Measurements from ENCODE around the gene DLGAP4. TPM values are rescaled to one million over a fixed set of nuclear protein-coding genes. Genes with fewer than 3 reads are reported as not detected.

The DLGAP4 gene
- total and polyA plus RNA-seq, 2 of the 13 experiments (the other 11 are each of a cell fraction or from before 2014, with no cell fraction given) = 15.2 to 26.7 TPM

DNA sequence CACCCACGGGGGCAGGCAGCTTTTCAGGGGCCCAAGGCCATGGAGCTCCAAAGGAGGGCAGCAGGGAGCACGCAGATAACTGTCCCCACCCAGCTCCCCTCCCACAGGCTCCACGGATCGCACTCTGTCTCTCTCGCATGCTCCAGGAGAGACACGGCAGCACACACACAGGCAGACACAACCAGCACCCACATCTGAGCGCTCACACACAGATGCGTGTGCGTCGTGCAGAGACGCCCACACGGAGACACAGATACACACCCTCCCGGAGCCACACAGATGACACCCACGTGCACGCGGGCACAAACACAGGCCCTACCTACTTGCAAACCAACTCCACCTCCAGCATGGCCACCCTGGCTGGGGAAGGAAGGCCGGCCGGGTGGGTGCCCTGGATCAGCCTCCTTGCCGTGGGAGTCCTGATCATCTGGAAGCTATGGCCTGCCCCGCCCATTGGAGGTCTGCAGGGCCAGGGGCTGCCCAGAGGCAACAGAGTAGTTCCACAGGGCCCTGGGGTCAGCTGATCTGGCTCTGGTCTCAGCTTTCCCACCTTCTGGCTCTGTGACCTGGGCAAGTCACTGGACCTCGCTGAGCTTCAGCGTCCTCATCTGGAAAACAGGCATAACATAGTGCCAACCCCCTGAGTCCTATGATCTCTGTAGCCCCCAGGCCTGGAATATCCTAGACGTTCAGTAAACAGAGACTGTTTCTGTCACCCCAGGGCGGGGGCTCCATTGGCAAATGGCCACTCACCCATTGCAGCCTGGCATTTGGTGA, 38.3 kb upstream of the DLGAP4 start:
- peaks cover 7 to 54% of the 10 kb centered on the region in 2 experiments for H3K27me3 ChIP-seq (ENCODE audit: control insufficient read depth in 1 of 2, insufficient read depth in 2 of 2, low read length in 2 of 2)
- H2AFZ ChIP-seq (ENCODE audit: low read length) = peak overlapping the region; percentile 17
- ATAC-seq (peak; percentile 45), FAIRE-seq (no peak), DNase-seq (ENCODE audit: low spot score) (no peak)
- WGBS (ENCODE audit: low lambda C conversion rate) = 33% methylated on average over 23 of the region's 24 CpGs
- in situ Hi-C loops (cut with HindIII; ENCODE audit: extremely low pct_ligation_motif_present, low pct_unique_long_range_greater_than_20kb) = no loop called here
- CTCF ChIA-PET (ENCODE audit: low intra/inter-chr PET ratio, low total read pairs) = no interaction called here
- H3K4me1 ChIP-seq (ENCODE audit: insufficient read depth, low read length) = peaks cover 40% of the 10 kb centered on the region
- no peak overlapping the region for H3K9ac ChIP-seq (ENCODE audit: insufficient read depth, low read depth, low read length)
- BruUV-seq (replicated peaks) = no TSS peak
- no peaks in the 10 kb centered on the region for H3K36me3 ChIP-seq (replicated peaks in 1 of 2; ENCODE audit: control insufficient read depth in 1 of 2, insufficient read depth in 2 of 2, low read length in 2 of 2)
- no peaks in the 10 kb centered on the region for H4K20me1 ChIP-seq (ENCODE audit: insufficient read depth, low read length)
- H3K4me2 ChIP-seq (ENCODE audit: low read depth, low read length) = peak overlapping the region; percentile 57
- H3K27ac ChIP-seq (ENCODE audit: extremely low read length, insufficient read depth, low read length) = no peak overlapping the region
- peak overlapping the region in 2 of 3 experiments; percentile 40 to 51; a peak in 4 of 6 replicates for H3K4me3 ChIP-seq (replicated peaks in 1 of 3; ENCODE audit: insufficient read depth in 1 of 3, low read depth in 2 of 3, low read length in 3 of 3)
- POLR2A ChIA-PET = interaction anchor here (1.0 to 2.4 kb wide), 3 partner anchors 10 to 32 kb away, joined by 3 to 12 read pairs (median 6); partner anchors contain the start of gene AAR2
- no peaks in the 10 kb centered on the region for H3K9me3 ChIP-seq (ENCODE audit: low read length)
- H3K79me2 ChIP-seq (ENCODE audit: insufficient read depth, low read length) = peaks cover 3% of the 10 kb centered on the region
- intact Hi-C loops (cut with micrococcal nuclease; ENCODE audit: unreplicated experiment) = no loop called here
- no peak for TF ChIP-seq ATRX (CRISPR knock-in tag; IDR thresholded peaks at IDR 0.05; ENCODE audit: borderline replicate concordance)
- TF ChIP-seq RAD21 (CRISPR knock-in tag; IDR thresholded peaks at IDR 0.05) = no peak
- TF ChIP-seq MTA1 (CRISPR knock-in tag; IDR thresholded peaks at IDR 0.05; ENCODE audit: borderline replicate concordance) = peak; percentile 29; the same call in 1 of the 2 replicates
- TF ChIP-seq TBX3 (IDR thresholded peaks at IDR 0.05; ENCODE audit: borderline replicate concordance) = no peak
- TF ChIP-seq, protein P1, sequence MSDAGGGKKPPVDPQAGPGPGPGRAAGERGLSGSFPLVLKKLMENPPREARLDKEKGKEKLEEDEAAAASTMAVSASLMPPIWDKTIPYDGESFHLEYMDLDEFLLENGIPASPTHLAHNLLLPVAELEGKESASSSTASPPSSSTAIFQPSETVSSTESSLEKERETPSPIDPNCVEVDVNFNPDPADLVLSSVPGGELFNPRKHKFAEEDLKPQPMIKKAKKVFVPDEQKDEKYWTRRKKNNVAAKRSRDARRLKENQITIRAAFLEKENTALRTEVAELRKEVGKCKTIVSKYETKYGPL (CRISPR knock-in tag; IDR thresholded peaks at IDR 0.05) = no peak
- TF ChIP-seq, protein P2, sequence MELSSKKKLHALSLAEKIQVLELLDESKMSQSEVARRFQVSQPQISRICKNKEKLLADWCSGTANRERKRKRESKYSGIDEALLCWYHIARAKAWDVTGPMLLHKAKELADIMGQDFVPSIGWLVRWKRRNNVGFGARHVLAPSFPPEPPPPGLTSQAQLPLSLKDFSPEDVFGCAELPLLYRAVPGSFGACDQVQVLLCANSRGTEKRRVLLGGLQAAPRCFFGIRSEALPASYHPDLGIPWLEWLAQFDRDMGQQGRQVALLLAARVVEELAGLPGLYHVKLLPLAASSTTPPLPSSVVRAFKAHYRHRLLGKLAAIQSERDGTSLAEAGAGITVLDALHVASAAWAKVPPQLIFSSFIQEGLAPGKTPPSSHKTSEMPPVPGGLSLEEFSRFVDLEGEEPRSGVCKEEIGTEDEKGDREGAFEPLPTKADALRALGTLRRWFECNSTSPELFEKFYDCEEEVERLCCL (CRISPR knock-in tag; IDR thresholded peaks at IDR 0.05; ENCODE audit: borderline replicate concordance) = no peak
- TF ChIP-seq CHCHD3 (CRISPR knock-in tag; IDR thresholded peaks at IDR 0.05) = 0 out of 2 replicates have a peak, but pooled peaks have one; percentile 26
- no peak for TF ChIP-seq ZNF607 (CRISPR knock-in tag; IDR thresholded peaks at IDR 0.05; ENCODE audit: borderline replicate concordance)
- TF ChIP-seq RXRB (CRISPR knock-in tag; IDR thresholded peaks at IDR 0.05; ENCODE audit: borderline replicate concordance) = no peak
- TF ChIP-seq PCBP1 (IDR thresholded peaks at IDR 0.05; ENCODE audit: borderline replicate concordance, low read depth, low read length) = 0 out of 2 replicates have a peak, but pooled peaks have one; percentile 46
- TF ChIP-seq SIX1 (CRISPR knock-in tag; IDR thresholded peaks at IDR 0.05; ENCODE audit: borderline replicate concordance) = no peak
- peak; percentile 65; the same call in 1 of the 2 replicates for TF ChIP-seq DNMT1 (CRISPR knock-in tag; IDR thresholded peaks at IDR 0.05)
- TF ChIP-seq ZNF333 (CRISPR knock-in tag; IDR thresholded peaks at IDR 0.05; ENCODE audit: borderline replicate concordance) = 0 out of 2 replicates have a peak, but pooled peaks have one; percentile 65
- TF ChIP-seq ZFAT (CRISPR knock-in tag; conservative IDR thresholded peaks at IDR 0.05) = no peak
- TF ChIP-seq THAP11 (CRISPR knock-in tag; IDR thresholded peaks at IDR 0.05) = no peak
- no peak for TF ChIP-seq ATF7-NPFF (CRISPR knock-in tag; IDR thresholded peaks at IDR 0.05; ENCODE audit: low read depth)
- no peak for TF ChIP-seq ZNF782 (CRISPR knock-in tag; IDR thresholded peaks at IDR 0.05; ENCODE audit: borderline replicate concordance)
- TF ChIP-seq, protein P3, sequence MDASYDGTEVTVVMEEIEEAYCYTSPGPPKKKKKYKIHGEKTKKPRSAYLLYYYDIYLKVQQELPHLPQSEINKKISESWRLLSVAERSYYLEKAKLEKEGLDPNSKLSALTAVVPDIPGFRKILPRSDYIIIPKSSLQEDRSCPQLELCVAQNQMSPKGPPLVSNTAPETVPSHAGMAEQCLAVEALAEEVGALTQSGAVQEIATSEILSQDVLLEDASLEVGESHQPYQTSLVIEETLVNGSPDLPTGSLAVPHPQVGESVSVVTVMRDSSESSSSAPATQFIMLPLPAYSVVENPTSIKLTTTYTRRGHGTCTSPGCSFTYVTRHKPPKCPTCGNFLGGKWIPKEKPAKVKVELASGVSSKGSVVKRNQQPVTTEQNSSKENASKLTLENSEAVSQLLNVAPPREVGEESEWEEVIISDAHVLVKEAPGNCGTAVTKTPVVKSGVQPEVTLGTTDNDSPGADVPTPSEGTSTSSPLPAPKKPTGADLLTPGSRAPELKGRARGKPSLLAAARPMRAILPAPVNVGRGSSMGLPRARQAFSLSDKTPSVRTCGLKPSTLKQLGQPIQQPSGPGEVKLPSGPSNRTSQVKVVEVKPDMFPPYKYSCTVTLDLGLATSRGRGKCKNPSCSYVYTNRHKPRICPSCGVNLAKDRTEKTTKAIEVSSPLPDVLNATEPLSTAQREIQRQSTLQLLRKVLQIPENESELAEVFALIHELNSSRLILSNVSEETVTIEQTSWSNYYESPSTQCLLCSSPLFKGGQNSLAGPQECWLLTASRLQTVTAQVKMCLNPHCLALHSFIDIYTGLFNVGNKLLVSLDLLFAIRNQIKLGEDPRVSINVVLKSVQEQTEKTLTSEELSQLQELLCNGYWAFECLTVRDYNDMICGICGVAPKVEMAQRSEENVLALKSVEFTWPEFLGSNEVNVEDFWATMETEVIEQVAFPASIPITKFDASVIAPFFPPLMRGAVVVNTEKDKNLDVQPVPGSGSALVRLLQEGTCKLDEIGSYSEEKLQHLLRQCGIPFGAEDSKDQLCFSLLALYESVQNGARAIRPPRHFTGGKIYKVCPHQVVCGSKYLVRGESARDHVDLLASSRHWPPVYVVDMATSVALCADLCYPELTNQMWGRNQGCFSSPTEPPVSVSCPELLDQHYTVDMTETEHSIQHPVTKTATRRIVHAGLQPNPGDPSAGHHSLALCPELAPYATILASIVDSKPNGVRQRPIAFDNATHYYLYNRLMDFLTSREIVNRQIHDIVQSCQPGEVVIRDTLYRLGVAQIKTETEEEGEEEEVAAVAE (CRISPR knock-in tag; IDR thresholded peaks at IDR 0.05; ENCODE audit: borderline replicate concordance) = no peak

All from HepG2 (cell line).